IMR-90 (cell line): Measurements from ENCODE around the gene KLHL30. TPM values are rescaled to one million over a fixed set of nuclear protein-coding genes. Genes with fewer than 3 reads are reported as not detected.

ENCODE experiments used
- ATAC-seq: fragments of 200-7000 bp; cut with Tn5 transposase; 2 replicates; pipeline ENCODE4 v1.9.1; 2020; ENCODE audit warnings: low read depth, mild to moderate bottlenecking, moderate library complexity
- BruUV-seq: library from RNA; stranded (reverse); fragments of 400-500 nt; replicated peaks from 2 replicates; lab custom pipeline; 2021; lab: Mats Ljungman, UMichigan
- CTCF ChIA-PET: fragments of 300-600 bp; formaldehyde crosslinking; extraction: SDS; loops from one replicate; lab custom pipeline; 2021; ENCODE audit warnings: antibody characterized with exemption; lab: Yijun Ruan, JAX
- POLR2A ChIA-PET: fragments of 300-600 bp; sonication (Branson Sonifier 250); formaldehyde crosslinking; loops from one replicate; lab custom pipeline; 2022; ENCODE audit warnings: antibody characterized with exemption; ENCODE audit not compliant: unreplicated experiment; lab: Charles Lee
- DNase-seq: peaks from one replicate; pipeline ENCODE4 v3.0.0; 2013
- H2AFZ ChIP-seq: replicated peaks from 2 replicates; pipeline ENCODE3; 2013; ENCODE audit warnings: low read length, mild to moderate bottlenecking; ENCODE audit not compliant: poor library complexity
- H2AK5ac ChIP-seq: 2 replicates; pipeline ENCODE4 v1.6.1; 2013; ENCODE audit warnings: low read depth, low read length, inconsistent platforms
- H2AK9ac ChIP-seq: replicated peaks from 2 replicates; pipeline ENCODE3; 2013; ENCODE audit warnings: mild to moderate bottlenecking, low read depth, low read length, moderate library complexity; ENCODE audit not compliant: poor library complexity
- H2BK120ac ChIP-seq: 2 replicates; pipeline ENCODE4 v1.6.1; 2013; ENCODE audit warnings: low read depth, low read length, inconsistent platforms
- H2BK15ac ChIP-seq: 3 replicates; pipeline ENCODE4 v1.6.1; 2013; ENCODE audit warnings: low read depth, low read length, inconsistent platforms
- H2BK20ac ChIP-seq: 2 replicates; pipeline ENCODE4 v1.6.1; 2013; ENCODE audit warnings: low read depth, mild to moderate bottlenecking, inconsistent platforms, low read length, moderate library complexity
- H2BK5ac ChIP-seq: 2 replicates; pipeline ENCODE4 v1.6.1; 2013; ENCODE audit warnings: mild to moderate bottlenecking, low read depth, low read length, inconsistent platforms; ENCODE audit not compliant: poor library complexity, severe bottlenecking
- H3K14ac ChIP-seq: replicated peaks from 2 replicates; pipeline ENCODE4 v1.6.1; 2013; ENCODE audit warnings: low read depth, low read length, inconsistent platforms
- H3K18ac ChIP-seq: 2 replicates; pipeline ENCODE4 v1.6.1; 2013; ENCODE audit warnings: low read depth, low read length, control low read depth
- H3K23ac ChIP-seq: 2 replicates; pipeline ENCODE4 v1.6.1; 2013; ENCODE audit warnings: low read depth, low read length, inconsistent platforms
- H3K27ac ChIP-seq: 2 replicates; pipeline ENCODE4 v1.5.1; 2013; ENCODE audit warnings: mild to moderate bottlenecking, control low read depth, low read length; ENCODE audit not compliant: insufficient read depth
- H3K27me3 ChIP-seq: 2 replicates; pipeline ENCODE4 v1.6.1; 2013; ENCODE audit warnings: low read length; ENCODE audit not compliant: control insufficient read depth, insufficient read depth
- H3K36me3 ChIP-seq: 2 replicates; pipeline ENCODE4 v1.6.1; 2013; ENCODE audit warnings: low read length, mixed read lengths; ENCODE audit not compliant: control insufficient read depth, insufficient read depth
- H3K4ac ChIP-seq: 2 replicates; pipeline ENCODE4 v1.6.1; 2013; ENCODE audit warnings: low read depth, low read length, inconsistent platforms
- H3K4me1 ChIP-seq: 2 replicates; pipeline ENCODE4 v1.6.1; 2013; ENCODE audit warnings: low read length, mixed read lengths; ENCODE audit not compliant: control insufficient read depth, insufficient read depth
- H3K4me2 ChIP-seq: 2 replicates; pipeline ENCODE4 v1.6.1; 2013; ENCODE audit warnings: low read depth, mild to moderate bottlenecking, control low read depth, low read length, moderate library complexity
- H3K4me3 ChIP-seq: 2 replicates; pipeline ENCODE4 v1.5.1; 2013; ENCODE audit warnings: low read depth, mild to moderate bottlenecking, control low read depth, low read length, moderate library complexity; ENCODE audit not compliant: insufficient read depth
- H3K56ac ChIP-seq: 2 replicates; pipeline ENCODE4 v1.6.1; 2013; ENCODE audit warnings: low read length, inconsistent platforms; ENCODE audit not compliant: insufficient read depth; ENCODE audit errors: extremely low read depth
- H3K79me1 ChIP-seq, 2 experiments: 2 replicates each; pipeline ENCODE4 v1.6.1; 2013; ENCODE audit warnings: low read length in 2 of 2, inconsistent platforms in 1 of 2, low read depth in 1 of 2
- H3K9ac ChIP-seq: 2 replicates; pipeline ENCODE4 v1.6.1; 2013; ENCODE audit warnings: low read depth, low read length, control low read depth
- H3K9me1 ChIP-seq: 2 replicates; pipeline ENCODE4 v1.6.1; 2013; ENCODE audit warnings: low read length, inconsistent platforms; ENCODE audit not compliant: insufficient read depth
- H3K9me3 ChIP-seq: 2 replicates; pipeline ENCODE4 v1.6.1; 2013; ENCODE audit warnings: low read length; ENCODE audit not compliant: control insufficient read depth, insufficient read depth
- H4K20me1 ChIP-seq: 2 replicates; pipeline ENCODE4 v1.6.1; 2013; ENCODE audit warnings: low read length, inconsistent platforms; ENCODE audit not compliant: insufficient read depth
- H4K5ac ChIP-seq: 2 replicates; pipeline ENCODE4 v1.6.1; 2013; ENCODE audit warnings: mild to moderate bottlenecking, low read depth, low read length, control low read depth
- H4K8ac ChIP-seq, 2 experiments: 2 replicates each; pipeline ENCODE4 v1.6.1; 2013; ENCODE audit warnings: low read depth in 2 of 2, low read length in 2 of 2, control low read depth in 1 of 2, inconsistent platforms in 1 of 2
- H4K91ac ChIP-seq: 2 replicates; pipeline ENCODE4 v1.6.1; 2013; ENCODE audit warnings: low read depth, low read length, inconsistent platforms; ENCODE audit not compliant: insufficient read depth
- MAFK ChIP-seq: IDR thresholded peaks from 2 replicates; pipeline ENCODE4 v1.6.1; 2012; ENCODE audit warnings: low read depth, low read length, improper control_type of control experiment
- MAZ ChIP-seq: IDR thresholded peaks from 2 replicates; pipeline ENCODE4 v1.6.1; 2012; ENCODE audit warnings: low read depth, mild to moderate bottlenecking, low read length, improper control_type of control experiment, moderate library complexity, borderline replicate concordance
- RAD21 ChIP-seq: IDR thresholded peaks from 2 replicates; pipeline ENCODE4 v1.6.1; 2012; ENCODE audit warnings: low read length, improper control_type of control experiment
- WGBS, 2 experiments: methylation state at CpG; one replicate each; pipeline versions ENCODE4 v1.1.5 to v1.1.7; 2013; ENCODE audit warnings: missing lambda C conversion rate in 2 of 2; ENCODE audit not compliant: insufficient read length in 1 of 2; ENCODE audit errors: extremely low coverage in 2 of 2; 5-methylcytosine and 5-hydroxymethylcytosine counted together
- dilution Hi-C: fragments of 300-500 bp; cut with HindIII; formaldehyde crosslinking; loops from one replicate; pipeline ENCODE4 v1.14.3; 2018; ENCODE audit warnings: low sequenced_read_pairs; ENCODE audit not compliant: unreplicated experiment
- in situ Hi-C: fragments of 300-500 bp; cut with MboI; formaldehyde crosslinking; loops from 3 replicates; pipeline ENCODE4 v1.14.3; 2019; ENCODE audit warnings: low sequenced_read_pairs, inconsistent platforms, mixed read lengths
- intact Hi-C: fragments of 100-400 bp; cut with micrococcal nuclease; formaldehyde crosslinking; loops from 2 replicates; pipeline ENCODE4 v1.10.0; 2022
- polyA plus RNA-seq, 3 experiments: library from polyadenylated mRNA; depleted of rRNA; stranded (reverse); fragments of >200 nt; gene quantifications; 2 replicates each; pipeline ENCODE4 v1.2.3, GENCODE V29; 2012; ENCODE audit warnings: low replicate concordance in 1 of 3
- total RNA-seq: library from RNA; depleted of rRNA; stranded (reverse); fragments of >200 nt; gene quantifications from 2 replicates; pipeline ENCODE4 v1.2.3, GENCODE V29; 2012
- TF ChIP-seq, protein P1 (sequence below): conservative IDR thresholded peaks from 2 replicates; pipeline ENCODE4 v1.5.1; 2012; ENCODE audit warnings: mild to moderate bottlenecking, low read depth, low read length, improper control_type of control experiment

The KLHL30 gene
- total and polyA plus RNA-seq, 2 of the 4 experiments (the other 2 are of a cell fraction), result under 0.01 to 0.03 TPM

GRCh38 chr2:238160206-238161129 lies 22.0 kb downstream of the KLHL30 start:
- Histone ChIP-seq H3K4me2 (no peak overlapping the region), H2BK5ac (no peak overlapping the region), H3K23ac (peak overlapping the region; percentile 48; the same call in 1 of the 2 replicates), H4K20me1 (no peaks in the 10 kb centered on the region), H3K4ac (peak overlapping the region; percentile 60), H3K27me3 (peaks cover 2% of the 10 kb centered on the region; the same call in 1 of the 2 replicates), H4K91ac (peak overlapping the region; percentile 77), H3K9ac (no peak overlapping the region), H3K79me1 (no peaks in the 10 kb centered on the region; a peak in 1 of 4 replicates), H3K9me3 (no peaks in the 10 kb centered on the region), H3K18ac (no peak overlapping the region), H2BK120ac (peak overlapping the region; percentile 82), H3K14ac (0 out of 2 replicates have a peak overlapping the region, but pooled peaks have one; percentile 20), H3K36me3 (no peaks in the 10 kb centered on the region), H2BK20ac (peak overlapping the region; percentile 55; the same call in 1 of the 2 replicates), H4K5ac (no peak overlapping the region; the same call in 1 of the 2 replicates), H3K4me3 (no peak overlapping the region), H2AK5ac (peak overlapping the region; percentile 88; the same call in 1 of the 2 replicates), H2AK9ac (peak overlapping the region; percentile 58), H3K27ac (no peak overlapping the region), H3K4me1 (peaks cover 16% of the 10 kb centered on the region), H3K56ac (no peak overlapping the region), H4K8ac (peak overlapping the region in 1 of 2 experiments; percentile 52; a peak in 1 of 4 replicates), H2AFZ (peak overlapping the region; percentile 70), H2BK15ac (peak overlapping the region; percentile 69; the same call in 1 of the 3 replicates), H3K9me1 (no peaks in the 10 kb centered on the region; the same call in 1 of the 2 replicates)
- intact Hi-C loops (loop anchor here (1.0 kb wide), 1 partner anchor 103 kb away; no protein-coding TSS in a partner anchor), in situ Hi-C loops (no loop called here), dilution Hi-C loops (no loop called here)
- no TSS peak for BruUV-seq
- ATAC-seq (no peak), DNase-seq (peak; percentile 59)
- ChIA-PET POLR2A (no interaction called here), CTCF (interaction anchor here (0.9 kb wide), 1 partner anchor 9 kb away, joined by 3 read pairs; no protein-coding TSS in a partner anchor)
- TF ChIP-seq MAFK (0 out of 2 replicates have a peak, but pooled peaks have one; percentile 1), MAZ (no peak), RAD21 (peak; percentile 20)
- TF ChIP-seq, protein P1, sequence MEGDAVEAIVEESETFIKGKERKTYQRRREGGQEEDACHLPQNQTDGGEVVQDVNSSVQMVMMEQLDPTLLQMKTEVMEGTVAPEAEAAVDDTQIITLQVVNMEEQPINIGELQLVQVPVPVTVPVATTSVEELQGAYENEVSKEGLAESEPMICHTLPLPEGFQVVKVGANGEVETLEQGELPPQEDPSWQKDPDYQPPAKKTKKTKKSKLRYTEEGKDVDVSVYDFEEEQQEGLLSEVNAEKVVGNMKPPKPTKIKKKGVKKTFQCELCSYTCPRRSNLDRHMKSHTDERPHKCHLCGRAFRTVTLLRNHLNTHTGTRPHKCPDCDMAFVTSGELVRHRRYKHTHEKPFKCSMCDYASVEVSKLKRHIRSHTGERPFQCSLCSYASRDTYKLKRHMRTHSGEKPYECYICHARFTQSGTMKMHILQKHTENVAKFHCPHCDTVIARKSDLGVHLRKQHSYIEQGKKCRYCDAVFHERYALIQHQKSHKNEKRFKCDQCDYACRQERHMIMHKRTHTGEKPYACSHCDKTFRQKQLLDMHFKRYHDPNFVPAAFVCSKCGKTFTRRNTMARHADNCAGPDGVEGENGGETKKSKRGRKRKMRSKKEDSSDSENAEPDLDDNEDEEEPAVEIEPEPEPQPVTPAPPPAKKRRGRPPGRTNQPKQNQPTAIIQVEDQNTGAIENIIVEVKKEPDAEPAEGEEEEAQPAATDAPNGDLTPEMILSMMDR, result peak; percentile 22; the same call in 1 of the 2 replicates
- WGBS, 2 experiments, result 94% methylated on average over 6 of the region's 23 CpGs; no CpG with 5 or more reads in 1 of the 2 experiments
